ENCODE results near the gene USP17L11.
"Not testable (repeated sequence)": the region's sequence is repeated elsewhere in the genome, so short reads cannot be mapped to it uniquely, and the experiment has no call there.

USP17L11 gene, protein sequence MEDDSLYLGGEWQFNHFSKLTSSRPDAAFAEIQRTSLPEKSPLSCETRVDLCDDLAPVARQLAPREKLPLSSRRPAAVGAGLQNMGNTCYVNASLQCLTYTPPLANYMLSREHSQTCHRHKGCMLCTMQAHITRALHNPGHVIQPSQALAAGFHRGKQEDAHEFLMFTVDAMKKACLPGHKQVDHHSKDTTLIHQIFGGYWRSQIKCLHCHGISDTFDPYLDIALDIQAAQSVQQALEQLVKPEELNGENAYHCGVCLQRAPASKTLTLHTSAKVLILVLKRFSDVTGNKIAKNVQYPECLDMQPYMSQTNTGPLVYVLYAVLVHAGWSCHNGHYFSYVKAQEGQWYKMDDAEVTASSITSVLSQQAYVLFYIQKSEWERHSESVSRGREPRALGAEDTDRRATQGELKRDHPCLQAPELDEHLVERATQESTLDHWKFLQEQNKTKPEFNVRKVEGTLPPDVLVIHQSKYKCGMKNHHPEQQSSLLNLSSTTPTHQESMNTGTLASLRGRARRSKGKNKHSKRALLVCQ

DNA sequence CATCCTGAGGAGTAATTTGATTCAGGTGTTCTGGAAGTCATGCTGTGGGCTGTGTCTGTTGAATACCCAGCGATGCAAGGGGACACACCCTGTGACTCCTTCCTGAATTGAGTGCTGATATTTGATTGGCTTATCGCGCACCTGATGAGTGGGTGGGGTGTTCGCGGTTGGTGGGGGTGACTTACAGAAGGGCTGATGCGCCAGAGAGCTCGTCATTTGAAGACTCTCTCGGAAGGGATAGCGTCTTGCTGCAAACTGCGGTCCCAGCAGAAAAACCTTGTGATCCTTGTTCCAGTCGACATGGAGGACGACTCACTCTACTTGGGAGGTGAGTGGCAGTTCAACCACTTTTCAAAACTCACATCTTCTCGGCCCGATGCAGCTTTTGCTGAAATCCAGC, at the start of gene USP17L11:
TSS of gene USP17L11 (plus strand) at position 301 of the 400 bp plus-strand sequence. CDS start at position 301, 0 bp downstream.
- H3K4me1 ChIP-seq; H3K9me3 ChIP-seq (replicated peaks in 1 of 11); H3K4me3 ChIP-seq; H3K9ac ChIP-seq; H3K27me3 ChIP-seq; H4K20me1 ChIP-seq; H3K27ac ChIP-seq; H3K4me2 ChIP-seq; H3K36me3 ChIP-seq: not testable (repeated sequence)

DNA sequence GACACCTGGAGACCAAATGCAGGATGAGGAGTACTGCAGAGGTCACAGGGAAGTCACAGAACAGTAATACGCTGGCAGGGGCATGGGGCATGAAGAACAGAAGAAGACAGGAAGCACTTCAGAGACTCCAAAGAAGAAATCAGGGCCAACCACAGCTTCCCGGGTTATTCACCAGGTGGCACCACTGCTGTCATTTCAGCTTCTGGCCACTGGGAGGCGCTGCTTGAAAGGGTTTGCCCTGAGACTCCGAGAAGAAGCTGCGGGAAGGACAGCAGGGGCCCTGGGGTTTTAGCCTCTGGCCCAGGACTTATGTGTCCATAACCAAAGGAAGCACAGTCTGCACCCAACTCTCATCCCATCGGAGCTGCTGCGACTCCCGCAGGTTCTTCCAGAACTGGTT, 49.2 kb upstream of the USP17L11 start:
- H3K4me2 ChIP-seq; H3K4me1 ChIP-seq; H3K4me3 ChIP-seq; H3K9ac ChIP-seq; H3K9me3 ChIP-seq (replicated peaks in 1 of 11); H3K36me3 ChIP-seq; H3K27ac ChIP-seq; H4K20me1 ChIP-seq; H3K27me3 ChIP-seq: not testable (repeated sequence)

DNA sequence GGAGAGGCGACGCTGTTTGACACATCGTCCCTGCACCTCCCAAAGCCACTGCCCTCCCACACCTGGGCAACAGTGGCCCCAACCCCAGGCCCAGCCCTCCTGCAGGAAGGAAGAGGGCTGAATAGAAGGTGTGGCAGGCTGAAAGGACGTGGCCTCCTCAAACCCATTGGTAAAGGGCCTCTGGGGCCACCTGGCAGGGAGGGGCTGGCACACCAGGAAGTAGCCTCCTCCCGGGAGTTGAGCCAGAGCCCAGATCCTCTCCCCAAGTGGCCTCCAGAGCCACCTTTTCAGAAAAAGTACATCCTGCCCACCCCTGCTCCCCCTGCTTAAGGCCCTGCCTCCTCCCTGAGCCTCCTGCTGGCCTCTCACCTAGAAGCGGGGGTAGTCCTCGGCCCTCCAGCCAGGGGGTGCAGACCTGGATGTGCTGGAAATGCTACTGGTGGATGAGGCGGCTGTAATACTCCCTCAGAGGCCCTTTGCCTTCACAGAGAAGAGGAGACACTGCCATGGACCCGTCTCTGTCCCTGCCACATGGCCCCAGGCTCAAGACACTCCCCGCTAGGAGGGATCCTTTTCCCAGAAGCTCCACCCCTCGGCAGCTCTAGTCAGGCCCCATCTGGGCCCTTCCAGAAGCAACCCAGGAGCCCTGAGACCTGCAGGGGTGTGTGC, 45.3 kb upstream of the USP17L11 start, which contains the start of gene FAM90A26:
TSS of gene FAM90A26 (plus strand) at position 619 of the 669 bp plus-strand sequence. CDS start 2,764 bp downstream, outside the sequence.
- H3K4me2 ChIP-seq; H3K36me3 ChIP-seq; H3K27ac ChIP-seq; H3K4me3 ChIP-seq; H3K9ac ChIP-seq; H4K20me1 ChIP-seq; H3K9me3 ChIP-seq (replicated peaks in 1 of 11); H3K27me3 ChIP-seq; H3K4me1 ChIP-seq: not testable (repeated sequence)

DNA sequence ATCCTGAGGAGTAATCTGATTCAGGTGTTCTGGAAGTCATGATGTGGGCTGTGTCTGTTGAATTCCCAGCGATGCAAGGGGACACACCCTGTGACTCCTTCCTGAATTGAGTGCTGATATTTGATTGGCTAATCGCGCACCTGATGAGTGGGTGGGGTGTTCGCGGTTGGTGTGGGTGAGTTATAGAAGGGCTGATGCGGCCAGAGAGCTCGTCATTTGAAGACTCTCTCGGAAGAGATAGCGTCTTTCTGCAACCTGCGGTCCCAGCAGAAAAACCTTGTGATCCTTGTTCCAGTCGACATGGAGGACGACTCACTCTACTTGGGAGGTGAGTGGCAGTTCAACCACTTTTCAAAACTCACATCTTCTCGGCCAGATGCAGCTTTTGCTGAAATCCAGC, 4.8 kb upstream of the USP17L11 start, which contains the start of gene USP17L10:
TSS of gene USP17L10 (plus strand) at position 301 of the 400 bp plus-strand sequence. CDS start at position 301, 0 bp downstream.
- H4K20me1 ChIP-seq = not testable (repeated sequence)

DNA sequence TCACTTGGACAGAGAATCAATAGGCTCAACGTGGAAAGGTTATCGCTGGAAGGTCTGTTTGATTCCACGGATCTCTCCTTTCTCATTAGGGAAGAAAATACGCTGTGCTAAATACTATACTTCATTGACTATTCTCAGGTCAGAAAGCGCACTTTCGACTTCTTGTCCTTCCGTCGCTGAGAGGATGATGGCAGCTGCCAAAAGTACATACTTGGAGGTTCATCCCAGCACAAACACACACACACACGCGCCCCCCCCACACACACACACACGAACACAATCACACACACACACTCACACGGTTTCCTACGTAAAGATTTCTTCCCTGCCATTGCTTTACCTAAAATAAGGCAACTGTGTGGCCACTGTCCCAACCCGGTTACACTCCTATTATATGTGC, 504 bp upstream of the USP17L11 start:
- H3K4me2 ChIP-seq; H3K36me3 ChIP-seq; H3K9ac ChIP-seq; H3K27me3 ChIP-seq; H3K9me3 ChIP-seq (replicated peaks in 1 of 11); H3K27ac ChIP-seq; H3K4me1 ChIP-seq; H4K20me1 ChIP-seq; H3K4me3 ChIP-seq: not testable (repeated sequence)

More for the DNA sequence above, 4.8 kb upstream of the USP17L11 start, which contains the start of gene USP17L10:
- H3K36me3 ChIP-seq; H3K9me3 ChIP-seq (replicated peaks in 1 of 11); H3K4me3 ChIP-seq; H3K9ac ChIP-seq; H3K27ac ChIP-seq; H3K4me1 ChIP-seq; H3K27me3 ChIP-seq; H3K4me2 ChIP-seq: not testable (repeated sequence)

DNA sequence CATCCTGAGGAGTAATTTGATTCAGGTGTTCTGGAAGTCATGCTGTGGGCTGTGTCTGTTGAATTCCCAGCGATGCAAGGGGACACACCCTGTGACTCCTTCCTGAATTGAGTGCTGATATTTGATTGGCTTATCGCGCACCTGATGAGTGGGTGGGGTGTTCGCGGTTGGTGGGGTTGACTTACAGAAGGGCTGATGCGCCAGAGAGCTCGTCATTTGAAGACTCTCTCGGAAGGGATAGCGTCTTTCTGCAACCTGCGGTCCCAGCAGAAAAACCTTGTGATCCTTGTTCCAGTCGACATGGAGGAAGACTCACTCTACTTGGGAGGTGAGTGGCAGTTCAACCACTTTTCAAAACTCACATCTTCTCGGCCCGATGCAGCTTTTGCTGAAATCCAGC, 4.6 kb downstream of the USP17L11 start, which contains the start of gene USP17L12:
TSS of gene USP17L12 (plus strand) at position 301 of the 400 bp plus-strand sequence. CDS start at position 301, 0 bp downstream.
- H3K4me2 ChIP-seq; H3K9ac ChIP-seq; H3K4me3 ChIP-seq; H3K36me3 ChIP-seq; H3K4me1 ChIP-seq; H3K9me3 ChIP-seq (replicated peaks in 1 of 11); H3K27me3 ChIP-seq; H4K20me1 ChIP-seq; H3K27ac ChIP-seq: not testable (repeated sequence)

DNA sequence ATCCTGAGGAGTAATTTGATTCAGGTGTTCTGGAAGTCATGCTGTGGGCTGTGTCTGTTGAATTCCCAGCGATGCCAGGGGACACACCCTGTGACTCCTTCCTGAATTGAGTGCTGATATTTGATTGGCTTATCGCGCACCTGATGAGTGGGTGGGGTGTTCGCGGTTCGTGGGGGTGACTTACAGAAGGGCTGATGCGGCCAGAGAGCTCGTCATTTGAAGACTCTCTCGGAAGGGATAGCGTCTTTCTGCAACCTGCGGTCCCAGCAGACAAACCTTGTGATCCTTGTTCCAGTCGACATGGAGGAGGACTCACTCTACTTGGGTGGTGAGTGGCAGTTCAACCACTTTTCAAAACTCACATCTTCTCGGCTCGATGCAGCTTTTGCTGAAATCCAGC, 9.4 kb downstream of the USP17L11 start, which contains the start of gene USP17L13:
TSS of gene USP17L13 (plus strand) at position 301 of the 400 bp plus-strand sequence. CDS start at position 301, 0 bp downstream.
- not testable (repeated sequence) for H3K27me3 ChIP-seq; H3K9ac ChIP-seq; H3K4me3 ChIP-seq; H3K4me1 ChIP-seq; H3K27ac ChIP-seq; H3K4me2 ChIP-seq; H3K9me3 ChIP-seq (replicated peaks in 1 of 11); H3K36me3 ChIP-seq; H4K20me1 ChIP-seq

DNA sequence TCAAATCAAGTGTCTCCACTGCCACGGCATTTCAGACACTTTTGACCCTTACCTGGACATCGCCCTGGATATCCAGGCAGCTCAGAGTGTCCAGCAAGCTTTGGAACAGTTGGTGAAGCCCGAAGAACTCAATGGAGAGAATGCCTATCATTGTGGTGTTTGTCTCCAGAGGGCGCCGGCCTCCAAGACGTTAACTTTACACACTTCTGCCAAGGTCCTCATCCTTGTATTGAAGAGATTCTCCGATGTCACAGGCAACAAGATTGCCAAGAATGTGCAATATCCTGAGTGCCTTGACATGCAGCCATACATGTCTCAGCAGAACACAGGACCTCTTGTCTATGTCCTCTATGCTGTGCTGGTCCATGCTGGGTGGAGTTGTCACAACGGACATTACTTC, 15.0 kb downstream of the USP17L11 start:
- H3K4me2 ChIP-seq; H4K20me1 ChIP-seq; H3K36me3 ChIP-seq; H3K27ac ChIP-seq; H3K9ac ChIP-seq; H3K4me3 ChIP-seq; H3K9me3 ChIP-seq (replicated peaks in 1 of 11); H3K27me3 ChIP-seq; H3K4me1 ChIP-seq: not testable (repeated sequence)

DNA sequence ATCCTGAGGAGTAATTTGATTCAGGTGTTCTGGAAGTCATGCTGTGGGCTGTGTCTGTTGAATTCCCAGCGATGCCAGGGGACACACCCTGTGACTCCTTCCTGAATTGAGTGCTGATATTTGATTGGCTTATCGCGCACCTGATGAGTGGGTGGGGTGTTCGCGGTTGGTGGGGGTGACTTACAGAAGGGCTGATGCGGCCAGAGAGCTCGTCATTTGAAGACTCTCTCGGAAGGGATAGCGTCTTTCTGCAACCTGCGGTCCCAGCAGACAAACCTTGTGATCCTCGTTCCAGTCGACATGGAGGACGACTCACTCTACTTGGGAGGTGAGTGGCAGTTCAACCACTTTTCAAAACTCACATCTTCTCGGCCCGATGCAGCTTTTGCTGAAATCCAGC, 18.9 kb downstream of the USP17L11 start, which contains the start of gene USP17L15:
TSS of gene USP17L15 (plus strand) at position 301 of the 400 bp plus-strand sequence. CDS start at position 301, 0 bp downstream.
- H3K4me1 ChIP-seq; H3K27me3 ChIP-seq; H3K9me3 ChIP-seq (replicated peaks in 1 of 11); H3K4me3 ChIP-seq; H3K27ac ChIP-seq; H4K20me1 ChIP-seq; H3K4me2 ChIP-seq; H3K36me3 ChIP-seq; H3K9ac ChIP-seq: not testable (repeated sequence)

DNA sequence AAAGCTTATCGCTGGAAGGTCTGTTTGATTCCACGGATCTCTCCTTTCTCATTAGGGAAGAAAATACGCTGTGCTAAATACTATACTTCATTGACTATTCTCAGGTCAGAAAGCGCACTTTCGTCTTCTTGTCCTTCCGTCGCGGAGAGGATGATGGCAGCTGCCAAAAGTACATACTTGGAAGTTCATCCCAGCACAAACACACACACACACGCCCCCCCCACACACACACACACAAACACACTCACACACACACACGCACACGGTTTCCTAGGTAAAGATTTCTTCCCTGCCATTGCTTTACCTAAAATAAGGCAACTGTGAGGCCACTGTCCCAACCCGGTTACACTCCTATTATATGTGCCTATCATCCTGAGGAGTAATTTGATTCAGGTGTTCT, 23.3 kb downstream of the USP17L11 start:
- not testable (repeated sequence) for H3K27me3 ChIP-seq; H3K9me3 ChIP-seq (replicated peaks in 1 of 11); H3K9ac ChIP-seq; H3K36me3 ChIP-seq; H3K4me2 ChIP-seq; H4K20me1 ChIP-seq; H3K27ac ChIP-seq; H3K4me1 ChIP-seq; H3K4me3 ChIP-seq

DNA sequence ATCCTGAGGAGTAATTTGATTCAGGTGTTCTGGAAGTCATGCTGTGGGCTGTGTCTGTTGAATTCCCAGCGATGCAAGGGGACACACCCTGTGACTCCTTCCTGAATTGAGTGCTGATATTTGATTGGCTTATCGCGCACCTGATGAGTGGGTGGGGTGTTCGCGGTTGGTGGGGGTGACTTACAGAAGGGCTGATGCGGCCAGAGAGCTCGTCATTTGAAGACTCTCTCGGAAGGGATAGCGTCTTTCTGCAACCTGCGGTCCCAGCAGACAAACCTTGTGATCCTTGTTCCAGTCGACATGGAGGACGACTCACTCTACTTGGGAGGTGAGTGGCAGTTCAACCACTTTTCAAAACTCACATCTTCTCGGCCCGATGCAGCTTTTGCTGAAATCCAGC, 28.4 kb downstream of the USP17L11 start, which contains the start of gene USP17L17:
TSS of gene USP17L17 (plus strand) at position 301 of the 400 bp plus-strand sequence. CDS start at position 301, 0 bp downstream.
- H3K9ac ChIP-seq; H3K27ac ChIP-seq; H3K4me1 ChIP-seq; H3K36me3 ChIP-seq; H3K27me3 ChIP-seq; H4K20me1 ChIP-seq; H3K4me2 ChIP-seq; H3K4me3 ChIP-seq; H3K9me3 ChIP-seq (replicated peaks in 1 of 11): not testable (repeated sequence)

DNA sequence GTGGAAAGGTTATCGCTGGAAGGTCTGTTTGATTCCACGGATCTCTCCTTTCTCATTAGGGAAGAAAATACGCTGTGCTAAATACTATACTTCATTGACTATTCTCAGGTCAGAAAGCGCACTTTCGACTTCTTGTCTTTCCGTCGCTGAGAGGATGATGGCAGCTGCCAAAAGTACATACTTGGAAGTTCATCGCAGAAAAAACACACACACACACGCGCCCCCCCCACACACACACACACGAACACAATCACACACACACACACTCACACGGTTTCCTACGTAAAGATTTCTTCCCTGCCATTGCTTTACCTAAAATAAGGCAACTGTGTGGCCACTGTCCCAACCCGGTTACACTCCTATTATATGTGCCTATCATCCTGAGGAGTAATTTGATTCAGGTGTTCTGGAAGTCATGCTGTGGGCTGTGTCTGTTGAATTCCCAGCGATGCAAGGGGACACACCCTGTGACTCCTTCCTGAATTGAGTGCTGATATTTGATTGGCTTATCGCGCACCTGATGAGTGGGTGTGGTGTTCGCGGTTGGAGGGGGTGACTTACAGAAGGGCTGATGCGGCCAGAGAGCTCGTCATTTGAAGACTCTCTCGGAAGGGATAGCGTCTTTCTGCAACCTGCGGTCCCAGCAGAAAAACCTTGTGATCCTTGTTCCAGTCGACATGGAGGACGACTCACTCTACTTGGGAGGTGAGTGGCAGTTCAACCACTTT, 32.9 kb downstream of the USP17L11 start, which contains the start of gene USP17L18:
TSS of gene USP17L18 (plus strand) at position 678 of the 728 bp plus-strand sequence. CDS start at position 678, 0 bp downstream.
- H3K27ac ChIP-seq; H3K4me3 ChIP-seq; H4K20me1 ChIP-seq; H3K36me3 ChIP-seq; H3K27me3 ChIP-seq; H3K9me3 ChIP-seq (replicated peaks in 1 of 11); H3K4me2 ChIP-seq; H3K9ac ChIP-seq; H3K4me1 ChIP-seq: not testable (repeated sequence)

DNA sequence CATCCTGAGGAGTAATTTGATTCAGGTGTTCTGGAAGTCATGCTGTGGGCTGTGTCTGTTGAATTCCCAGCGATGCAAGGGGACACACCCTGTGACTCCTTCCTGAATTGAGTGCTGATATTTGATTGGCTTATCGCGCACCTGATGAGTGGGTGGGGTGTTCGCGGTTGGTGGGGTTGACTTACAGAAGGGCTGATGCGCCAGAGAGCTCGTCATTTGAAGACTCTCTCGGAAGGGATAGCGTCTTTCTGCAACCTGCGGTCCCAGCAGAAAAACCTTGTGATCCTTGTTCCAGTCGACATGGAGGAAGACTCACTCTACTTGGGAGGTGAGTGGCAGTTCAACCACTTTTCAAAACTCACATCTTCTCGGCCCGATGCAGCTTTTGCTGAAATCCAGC, 37.9 kb downstream of the USP17L11 start, which contains the start of gene USP17L19:
TSS of gene USP17L19 (plus strand) at position 301 of the 400 bp plus-strand sequence. CDS start at position 301, 0 bp downstream.
- not testable (repeated sequence) for H3K9ac ChIP-seq, H3K27ac ChIP-seq, H3K36me3 ChIP-seq

More for the DNA sequence above, 37.9 kb downstream of the USP17L11 start, which contains the start of gene USP17L19:
- not testable (repeated sequence) for H3K27me3 ChIP-seq; H4K20me1 ChIP-seq; H3K4me3 ChIP-seq; H3K4me1 ChIP-seq; H3K4me2 ChIP-seq; H3K9me3 ChIP-seq (replicated peaks in 1 of 11)

Data from BLaER1 treated with 17β-estradiol and CSF1 and Interleukin-3, amounts not matched to agents 10 nM and 100 nM (cell line).